NB4 (cell line): ENCODE results near the gene GLB1L3.

Source experiments
- DNase-seq: peaks from one replicate; pipeline ENCODE4 v3.0.0; 2010; ENCODE audit warnings: low read depth
- H3K4me3 ChIP-seq: one replicate; pipeline ENCODE4 v1.5.1; 2011; ENCODE audit warnings: mild to moderate bottlenecking, low read depth, low read length, moderate library complexity
- MYC ChIP-seq: IDR thresholded peaks from 2 replicates; pipeline ENCODE4 v1.6.1; 2011; ENCODE audit warnings: low read depth, low read length
- POLR2A ChIP-seq: IDR thresholded peaks from 2 replicates; pipeline ENCODE4 v1.6.1; 2011; ENCODE audit warnings: mild to moderate bottlenecking; ENCODE audit not compliant: insufficient read length; ENCODE audit errors: extremely low read depth
- TF ChIP-seq, protein P1 (sequence below): IDR thresholded peaks from one replicate; pipeline ENCODE4 v1.5.1; 2012; ENCODE audit warnings: low read depth, low read length
- TF ChIP-seq, protein P2 (sequence below): IDR thresholded peaks from 2 replicates; pipeline ENCODE4 v1.6.1; 2011; ENCODE audit warnings: low read depth, low read length

Gene GLB1L3

DNA sequence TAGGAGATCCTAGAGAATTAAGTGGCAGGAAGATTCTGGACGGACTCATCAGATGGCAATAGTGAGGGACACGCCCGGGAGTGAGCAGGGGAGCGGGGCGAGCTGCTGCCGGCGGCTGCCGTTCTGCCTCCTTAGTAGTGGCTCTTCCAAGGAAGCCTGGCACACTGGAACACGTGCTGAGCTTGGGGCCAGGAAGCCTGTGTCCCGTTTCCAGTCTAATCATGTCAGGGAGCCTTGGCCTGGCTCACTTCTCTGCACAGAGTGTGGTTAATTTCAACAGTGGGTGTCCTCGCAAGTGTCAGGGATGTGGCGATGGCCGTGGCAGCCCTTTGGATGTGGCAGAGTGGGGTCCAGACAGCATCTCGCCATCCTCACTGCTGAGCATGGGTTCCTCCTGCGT, 16.5 kb downstream of the GLB1L3 start:
- no peak for DNase-seq
- TF ChIP-seq, protein P1, sequence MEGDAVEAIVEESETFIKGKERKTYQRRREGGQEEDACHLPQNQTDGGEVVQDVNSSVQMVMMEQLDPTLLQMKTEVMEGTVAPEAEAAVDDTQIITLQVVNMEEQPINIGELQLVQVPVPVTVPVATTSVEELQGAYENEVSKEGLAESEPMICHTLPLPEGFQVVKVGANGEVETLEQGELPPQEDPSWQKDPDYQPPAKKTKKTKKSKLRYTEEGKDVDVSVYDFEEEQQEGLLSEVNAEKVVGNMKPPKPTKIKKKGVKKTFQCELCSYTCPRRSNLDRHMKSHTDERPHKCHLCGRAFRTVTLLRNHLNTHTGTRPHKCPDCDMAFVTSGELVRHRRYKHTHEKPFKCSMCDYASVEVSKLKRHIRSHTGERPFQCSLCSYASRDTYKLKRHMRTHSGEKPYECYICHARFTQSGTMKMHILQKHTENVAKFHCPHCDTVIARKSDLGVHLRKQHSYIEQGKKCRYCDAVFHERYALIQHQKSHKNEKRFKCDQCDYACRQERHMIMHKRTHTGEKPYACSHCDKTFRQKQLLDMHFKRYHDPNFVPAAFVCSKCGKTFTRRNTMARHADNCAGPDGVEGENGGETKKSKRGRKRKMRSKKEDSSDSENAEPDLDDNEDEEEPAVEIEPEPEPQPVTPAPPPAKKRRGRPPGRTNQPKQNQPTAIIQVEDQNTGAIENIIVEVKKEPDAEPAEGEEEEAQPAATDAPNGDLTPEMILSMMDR = no peak
- TF ChIP-seq MYC (no peak), POLR2A (no peak)
- TF ChIP-seq, protein P2, sequence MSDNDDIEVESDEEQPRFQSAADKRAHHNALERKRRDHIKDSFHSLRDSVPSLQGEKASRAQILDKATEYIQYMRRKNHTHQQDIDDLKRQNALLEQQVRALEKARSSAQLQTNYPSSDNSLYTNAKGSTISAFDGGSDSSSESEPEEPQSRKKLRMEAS = no peak

DNA sequence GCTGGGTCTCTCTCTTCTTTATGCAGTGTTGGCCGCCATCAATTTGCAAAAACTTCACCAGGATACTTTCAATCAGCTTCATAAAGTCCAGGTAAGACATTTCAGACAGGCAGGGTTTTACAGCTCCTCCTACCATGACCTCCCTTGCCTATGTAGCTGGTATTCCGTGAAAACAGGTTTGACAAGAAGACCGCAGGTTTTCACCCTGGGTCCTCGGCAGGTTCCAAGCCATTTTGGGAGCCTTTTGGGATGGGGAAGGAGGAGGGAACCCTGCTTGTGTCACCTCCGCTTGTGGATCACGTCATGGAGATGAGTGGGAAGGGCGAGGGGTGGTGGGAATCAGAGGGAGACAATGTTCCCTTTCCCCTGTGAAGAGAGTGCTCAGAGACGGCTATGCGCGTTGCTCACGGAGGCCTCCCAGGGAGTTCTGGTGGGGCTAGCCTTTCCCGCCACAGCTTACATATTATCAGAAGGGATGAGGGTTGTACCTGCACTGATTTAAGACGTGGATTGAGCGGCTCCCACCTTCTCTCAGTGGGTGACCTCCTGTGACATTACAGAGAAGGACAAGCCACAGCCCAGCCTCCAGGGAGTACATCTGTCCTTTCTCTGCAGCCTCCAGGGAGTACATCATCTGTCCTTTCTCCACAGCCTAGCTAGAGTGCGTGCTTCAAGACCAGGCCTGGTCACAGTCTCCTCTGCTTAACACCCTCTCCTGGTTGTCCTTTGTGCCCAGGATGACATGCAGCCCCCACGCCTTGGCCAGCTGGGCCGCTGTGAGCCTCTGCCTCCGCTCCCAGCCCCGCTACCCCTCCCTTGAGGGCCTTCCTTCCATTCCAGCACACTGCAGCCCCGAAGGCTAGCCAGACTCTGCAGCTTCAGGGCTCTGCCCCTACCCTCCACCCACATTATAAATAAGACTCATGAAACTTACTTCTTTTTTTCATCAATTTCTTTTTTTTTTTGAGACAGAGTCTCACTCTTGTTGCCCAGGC, 17.2 kb downstream of the GLB1L3 start:
- no peak for DNase-seq
- no peak overlapping the region for H3K4me3 ChIP-seq
- TF ChIP-seq, protein P1 = no peak
- TF ChIP-seq POLR2A (no peak), MYC (no peak)
- TF ChIP-seq, protein P2 = no peak

More for the DNA sequence above, 16.5 kb downstream of the GLB1L3 start:
- H3K4me3 ChIP-seq = no peak overlapping the region

DNA sequence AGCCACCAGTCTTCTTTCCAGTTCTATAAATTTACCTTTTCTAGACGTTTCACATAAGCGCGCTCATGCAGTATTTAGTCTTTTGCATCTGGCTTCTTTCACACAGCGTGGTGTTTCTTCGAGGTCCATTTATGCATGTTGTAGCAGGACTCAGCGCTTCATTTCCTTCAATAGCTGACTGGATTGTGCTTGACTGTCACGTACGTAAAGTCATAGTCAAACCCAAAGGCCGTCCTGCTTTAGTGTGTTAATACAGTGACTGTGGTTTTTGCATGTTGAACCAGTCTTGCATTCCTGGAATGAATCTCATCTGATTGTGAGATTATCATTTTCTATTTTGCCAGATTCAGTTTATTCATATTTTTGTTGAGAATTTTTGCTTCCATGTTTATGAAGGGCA, 18.5 kb downstream of the GLB1L3 start:
- no peak overlapping the region for H3K4me3 ChIP-seq
- TF ChIP-seq, protein P2 = no peak
- no peak for TF ChIP-seq POLR2A
- TF ChIP-seq MYC = no peak
- TF ChIP-seq, protein P1 = no peak
- DNase-seq = no peak

DNA sequence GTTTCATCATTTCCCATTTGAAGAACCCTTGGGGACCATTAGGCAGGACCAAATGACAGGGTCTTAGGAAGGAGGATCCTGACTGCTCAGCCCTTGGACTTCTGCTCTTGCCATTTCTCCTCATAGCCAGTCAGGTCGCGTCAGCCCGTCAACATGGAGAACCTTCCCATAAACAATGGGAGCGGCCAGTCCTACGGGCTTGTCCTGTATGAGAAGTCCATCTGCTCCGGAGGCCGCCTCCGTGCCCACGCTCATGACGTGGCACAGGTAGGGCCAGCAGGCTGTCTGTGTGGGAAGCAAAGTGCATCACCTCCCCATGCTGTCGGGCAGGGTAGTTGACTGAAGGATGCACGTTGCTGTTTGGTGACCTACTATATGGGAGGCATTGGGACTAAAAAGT, 36.0 kb downstream of the GLB1L3 start:
- no peak for DNase-seq
- no peak overlapping the region for H3K4me3 ChIP-seq
- TF ChIP-seq MYC (no peak), POLR2A (no peak)
- TF ChIP-seq, protein P1 = no peak
- TF ChIP-seq, protein P2 = no peak

DNA sequence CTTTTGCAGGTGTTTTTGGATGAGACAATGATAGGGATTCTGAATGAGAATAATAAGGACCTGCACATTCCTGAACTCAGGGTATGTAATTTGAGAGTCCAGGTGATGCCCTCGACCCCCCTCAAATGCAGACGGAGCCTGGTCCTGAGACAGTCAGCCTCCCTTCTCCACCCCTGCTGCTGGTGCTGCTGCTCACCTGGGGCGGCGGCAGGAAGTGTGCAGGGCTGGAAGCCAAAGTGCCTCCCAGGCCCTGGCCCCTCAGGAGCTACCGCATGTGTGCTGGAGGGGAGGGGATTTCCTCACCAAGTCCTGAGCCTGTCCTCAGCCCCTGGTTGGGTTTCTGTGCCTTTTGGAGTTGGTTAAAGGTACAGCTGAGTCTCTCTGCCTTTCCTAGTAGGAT, 36.6 kb downstream of the GLB1L3 start:
- TF ChIP-seq, protein P1 = no peak
- no peak for TF ChIP-seq MYC
- TF ChIP-seq, protein P2 = no peak
- TF ChIP-seq POLR2A = no peak
- DNase-seq = no peak
- H3K4me3 ChIP-seq = no peak overlapping the region
